WTC11 (cell line): ENCODE measurements around the gene MTNR1A. TPM values are rescaled to one million over a fixed set of nuclear protein-coding genes. Genes with fewer than 3 reads are reported as not detected.

Experiments used
- ATAC-seq: fragments of 200-7000 bp; cut with Tn5 transposase; 2 replicates; pipeline ENCODE4 v1.10.0; 2021; ENCODE audit warnings: mild to moderate bottlenecking, moderate library complexity
- CTCF ChIA-PET: fragments of 300-600 bp; sonication (Branson Sonifier 250); formaldehyde crosslinking; loops from one replicate; lab custom pipeline; 2021; ENCODE audit warnings: antibody characterized with exemption; lab: Charles Lee
- POLR2A ChIA-PET: fragments of 350-600 bp; sonication (Branson Sonifier 250); formaldehyde crosslinking; loops from one replicate; lab custom pipeline; 2021; ENCODE audit warnings: antibody characterized with exemption; lab: Charles Lee
- DNase-seq: peaks from one replicate; pipeline ENCODE4 v3.0.0; 2021; ENCODE audit warnings: low spot score
- H3K27ac Mint-ChIP-seq: 2 replicates; pipeline ENCODE4 v1.8.0; 2021; ENCODE audit warnings: mixed read lengths
- H3K27me3 Mint-ChIP-seq: 2 replicates; pipeline ENCODE4 v1.8.0; 2021; ENCODE audit warnings: low read depth, mild to moderate bottlenecking, moderate library complexity, mixed read lengths
- H3K36me3 Mint-ChIP-seq: 2 replicates; pipeline ENCODE4 v1.8.0; 2021; ENCODE audit warnings: mixed read lengths
- H3K4me1 Mint-ChIP-seq: 2 replicates; pipeline ENCODE4 v1.8.0; 2022; ENCODE audit warnings: mixed read lengths
- H3K4me3 Mint-ChIP-seq: 2 replicates; pipeline ENCODE4 v1.8.0; 2021; ENCODE audit warnings: mild to moderate bottlenecking, moderate library complexity, mixed read lengths
- H3K9me3 Mint-ChIP-seq: 2 replicates; pipeline ENCODE4 v1.8.0; 2021; ENCODE audit warnings: mixed read lengths
- ATF3 ChIP-seq: sonication (generic); formaldehyde crosslinking; conservative IDR thresholded peaks from 2 replicates; pipeline ENCODE4 v1.8.1; 2022; ENCODE audit warnings: mild to moderate bottlenecking, missing genetic modification reagents
- CDX4 ChIP-seq: fragments of 250-450 bp; sonication (Bioruptor Pico); IDR thresholded peaks from 2 replicates; pipeline ENCODE4 v1.9.0; 2021; ENCODE audit warnings: moderate library complexity, mild to moderate bottlenecking, inconsistent platforms, borderline replicate concordance
- ELF4 ChIP-seq: sonication (generic); formaldehyde crosslinking; IDR thresholded peaks from 2 replicates; pipeline ENCODE4 v1.8.1; 2022; ENCODE audit warnings: low read depth, mild to moderate bottlenecking, moderate library complexity, missing genetic modification reagents
- ESRRA ChIP-seq: sonication (generic); formaldehyde crosslinking; IDR thresholded peaks from 2 replicates; pipeline ENCODE4 v1.8.1; 2022; ENCODE audit warnings: mild to moderate bottlenecking, missing genetic modification reagents, borderline replicate concordance
- IRF1 ChIP-seq: sonication (generic); formaldehyde crosslinking; IDR thresholded peaks from 2 replicates; pipeline ENCODE4 v1.8.0; 2023; ENCODE audit warnings: missing genetic modification reagents
- JAZF1 ChIP-seq: fragments of 250-450 bp; sonication (Bioruptor Pico); IDR thresholded peaks from 2 replicates; pipeline ENCODE4 v1.9.0; 2021; ENCODE audit warnings: moderate library complexity, mild to moderate bottlenecking, inconsistent platforms
- MLX ChIP-seq: sonication (generic); formaldehyde crosslinking; IDR thresholded peaks from 2 replicates; pipeline ENCODE4 v1.8.1; 2023; ENCODE audit warnings: mild to moderate bottlenecking, missing genetic modification reagents, moderate library complexity
- NR1H2 ChIP-seq: sonication (generic); formaldehyde crosslinking; IDR thresholded peaks from 2 replicates; pipeline ENCODE4 v1.9.0; 2021; ENCODE audit warnings: mild to moderate bottlenecking, moderate library complexity, missing genetic modification reagents
- NR2C2 ChIP-seq: sonication (generic); formaldehyde crosslinking; IDR thresholded peaks from 2 replicates; pipeline ENCODE4 v1.8.0; 2022; ENCODE audit warnings: mild to moderate bottlenecking, missing genetic modification reagents
- OVOL2 ChIP-seq: fragments of 250-450 bp; sonication (Bioruptor Pico); IDR thresholded peaks from 2 replicates; pipeline ENCODE4 v1.9.0; 2021; ENCODE audit warnings: mild to moderate bottlenecking, borderline replicate concordance
- SMAD3 ChIP-seq: sonication (generic); formaldehyde crosslinking; IDR thresholded peaks from 2 replicates; pipeline ENCODE4 v1.8.0; 2022; ENCODE audit warnings: missing genetic modification reagents, mild to moderate bottlenecking, borderline replicate concordance
- SOX15 ChIP-seq: fragments of 250-450 bp; sonication (Bioruptor Pico); IDR thresholded peaks from 2 replicates; pipeline ENCODE4 v1.9.0; 2021; ENCODE audit warnings: mild to moderate bottlenecking
- TCF7 ChIP-seq: sonication (generic); formaldehyde crosslinking; IDR thresholded peaks from 2 replicates; pipeline ENCODE4 v1.8.0; 2022; ENCODE audit warnings: mild to moderate bottlenecking, low read depth, missing genetic modification reagents, moderate library complexity
- USF2 ChIP-seq: sonication (generic); formaldehyde crosslinking; IDR thresholded peaks from 2 replicates; pipeline ENCODE4 v1.8.1; 2023; ENCODE audit warnings: mild to moderate bottlenecking, missing genetic modification reagents, moderate library complexity
- ZBTB21 ChIP-seq: sonication (generic); formaldehyde crosslinking; IDR thresholded peaks from 2 replicates; pipeline ENCODE4 v1.8.1; 2023; ENCODE audit warnings: mild to moderate bottlenecking, missing genetic modification reagents, borderline replicate concordance
- ZNF232 ChIP-seq: sonication (generic); formaldehyde crosslinking; IDR thresholded peaks from 2 replicates; pipeline ENCODE4 v1.8.0; 2022; ENCODE audit warnings: mild to moderate bottlenecking, missing genetic modification reagents
- ZNF317 ChIP-seq: sonication (generic); formaldehyde crosslinking; IDR thresholded peaks from 2 replicates; pipeline ENCODE4 v1.8.1; 2023; ENCODE audit warnings: low read depth, mild to moderate bottlenecking, moderate library complexity, missing genetic modification reagents, borderline replicate concordance
- total RNA-seq: library from RNA; stranded (reverse); gene quantifications from 3 replicates; pipeline ENCODE4 v1.2.3, GENCODE V29; 2021
- TF ChIP-seq, protein P1 (sequence below): sonication (generic); formaldehyde crosslinking; IDR thresholded peaks from 2 replicates; pipeline ENCODE4 v1.8.1; 2022; ENCODE audit warnings: low read depth, mild to moderate bottlenecking, moderate library complexity, missing genetic modification reagents, borderline replicate concordance
- TF ChIP-seq, protein P2 (sequence below): fragments of 250-450 bp; sonication (Bioruptor Pico); conservative IDR thresholded peaks from 2 replicates; pipeline ENCODE4 v1.9.0; 2021; ENCODE audit warnings: mild to moderate bottlenecking
- TF ChIP-seq, protein P3 (sequence below): sonication (generic); formaldehyde crosslinking; IDR thresholded peaks from 2 replicates; pipeline ENCODE4 v1.8.1; 2023; ENCODE audit warnings: mild to moderate bottlenecking, missing genetic modification reagents

Gene MTNR1A
- total RNA-seq, 1 experiment from 2014 or later = 1.0 TPM

GRCh38 chr4:186485561-186486062 lies 69.8 kb downstream of the MTNR1A start:
- Mint-ChIP-seq H3K36me3 (peaks cover 12% of the 10 kb centered on the region), H3K4me1 (peaks cover 17% of the 10 kb centered on the region), H3K27ac (no peak overlapping the region), H3K9me3 (peaks cover 22% of the 10 kb centered on the region), H3K27me3 (no peaks in the 10 kb centered on the region), H3K4me3 (no peak overlapping the region)
- POLR2A ChIA-PET = no interaction called here
- no peak for TF ChIP-seq ELF4 (CRISPR knock-in tag)
- TF ChIP-seq, protein P1, sequence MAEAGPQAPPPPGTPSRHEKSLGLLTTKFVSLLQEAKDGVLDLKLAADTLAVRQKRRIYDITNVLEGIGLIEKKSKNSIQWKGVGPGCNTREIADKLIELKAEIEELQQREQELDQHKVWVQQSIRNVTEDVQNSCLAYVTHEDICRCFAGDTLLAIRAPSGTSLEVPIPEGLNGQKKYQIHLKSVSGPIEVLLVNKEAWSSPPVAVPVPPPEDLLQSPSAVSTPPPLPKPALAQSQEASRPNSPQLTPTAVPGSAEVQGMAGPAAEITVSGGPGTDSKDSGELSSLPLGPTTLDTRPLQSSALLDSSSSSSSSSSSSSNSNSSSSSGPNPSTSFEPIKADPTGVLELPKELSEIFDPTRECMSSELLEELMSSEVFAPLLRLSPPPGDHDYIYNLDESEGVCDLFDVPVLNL = no peak
- TF ChIP-seq SOX15 = no peak
- TF ChIP-seq OVOL2 = no peak
- TF ChIP-seq, protein P2, sequence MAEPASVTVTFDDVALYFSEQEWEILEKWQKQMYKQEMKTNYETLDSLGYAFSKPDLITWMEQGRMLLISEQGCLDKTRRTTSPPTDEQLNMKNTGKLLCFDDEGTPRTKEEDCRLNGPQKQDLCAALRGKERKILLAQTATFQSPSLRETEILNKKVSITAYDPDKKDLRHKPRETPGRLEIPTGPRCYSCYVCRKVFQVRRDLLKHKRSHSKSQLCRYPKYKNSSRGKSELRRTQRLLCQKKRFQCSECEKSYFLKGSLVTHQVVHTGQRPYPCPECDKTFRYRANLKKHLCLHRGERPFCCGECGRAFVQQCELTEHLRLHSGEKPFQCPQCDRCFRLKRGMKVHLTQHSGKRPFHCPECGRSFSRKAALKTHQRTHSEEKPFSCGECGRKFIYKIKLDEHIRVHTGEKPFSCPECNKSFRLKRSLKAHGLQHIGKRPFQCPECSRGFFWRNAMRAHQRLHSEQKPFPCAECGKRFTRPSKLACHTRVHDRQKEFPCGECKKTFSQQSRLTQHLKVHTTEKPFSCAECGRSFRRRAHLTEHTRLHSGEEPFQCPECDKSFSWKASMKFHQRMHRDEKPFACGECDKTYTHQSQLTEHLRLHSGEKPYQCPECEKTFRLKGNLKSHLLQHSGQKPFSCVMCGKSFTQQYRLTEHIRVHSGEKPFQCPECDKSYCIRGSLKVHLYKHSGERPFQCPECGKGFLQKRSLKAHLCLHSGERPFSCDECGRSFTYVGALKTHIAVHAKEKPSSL (CRISPR knock-in tag) = no peak
- TF ChIP-seq TCF7 (CRISPR knock-in tag) = no peak
- no peak for TF ChIP-seq NR1H2 (CRISPR knock-in tag)
- no peak for TF ChIP-seq ESRRA (CRISPR knock-in tag)
- no peak for TF ChIP-seq IRF1 (CRISPR knock-in tag)
- TF ChIP-seq NR2C2 (CRISPR knock-in tag) = no peak
- TF ChIP-seq MLX (CRISPR knock-in tag) = no peak
- TF ChIP-seq ATF3 = no peak
- no peak for TF ChIP-seq JAZF1 (CRISPR knock-in tag)
- no peak for TF ChIP-seq USF2 (CRISPR knock-in tag)
- no peak for TF ChIP-seq ZNF232 (CRISPR knock-in tag)
- TF ChIP-seq ZBTB21 (CRISPR knock-in tag) = no peak
- no peak for TF ChIP-seq SMAD3 (CRISPR knock-in tag)
- TF ChIP-seq CDX4 = no peak
- TF ChIP-seq, protein P3, sequence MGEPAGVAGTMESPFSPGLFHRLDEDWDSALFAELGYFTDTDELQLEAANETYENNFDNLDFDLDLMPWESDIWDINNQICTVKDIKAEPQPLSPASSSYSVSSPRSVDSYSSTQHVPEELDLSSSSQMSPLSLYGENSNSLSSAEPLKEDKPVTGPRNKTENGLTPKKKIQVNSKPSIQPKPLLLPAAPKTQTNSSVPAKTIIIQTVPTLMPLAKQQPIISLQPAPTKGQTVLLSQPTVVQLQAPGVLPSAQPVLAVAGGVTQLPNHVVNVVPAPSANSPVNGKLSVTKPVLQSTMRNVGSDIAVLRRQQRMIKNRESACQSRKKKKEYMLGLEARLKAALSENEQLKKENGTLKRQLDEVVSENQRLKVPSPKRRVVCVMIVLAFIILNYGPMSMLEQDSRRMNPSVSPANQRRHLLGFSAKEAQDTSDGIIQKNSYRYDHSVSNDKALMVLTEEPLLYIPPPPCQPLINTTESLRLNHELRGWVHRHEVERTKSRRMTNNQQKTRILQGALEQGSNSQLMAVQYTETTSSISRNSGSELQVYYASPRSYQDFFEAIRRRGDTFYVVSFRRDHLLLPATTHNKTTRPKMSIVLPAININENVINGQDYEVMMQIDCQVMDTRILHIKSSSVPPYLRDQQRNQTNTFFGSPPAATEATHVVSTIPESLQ (CRISPR knock-in tag) = no peak
- no peak for TF ChIP-seq ZNF317 (CRISPR knock-in tag)
- CTCF ChIA-PET = no interaction called here
- no peak; the same call in 1 of the 2 replicates for ATAC-seq
- no peak for DNase-seq
